Endothelial cell of umbilical vein (primary cell): ENCODE measurements around the gene PCSK9. TPM values are rescaled to one million over a fixed set of nuclear protein-coding genes. Genes with fewer than 3 reads are reported as not detected.

ENCODE experiments used
- BruUV-seq: library from RNA; stranded (reverse); fragments of 400-500 nt; replicated peaks from 2 replicates; lab custom pipeline; 2021; lab: Mats Ljungman, UMichigan
- CTCF ChIA-PET: fragments of 300-600, 350-600 bp; sonication (Branson Sonifier 250); formaldehyde crosslinking; loops from one replicate; lab custom pipeline; 2021; ENCODE audit warnings: antibody characterized with exemption, inconsistent platforms; lab: Charles Lee
- POLR2A ChIA-PET: fragments of 300-600, 350-600 bp; sonication (Branson Sonifier 250); formaldehyde crosslinking; loops from one replicate; lab custom pipeline; 2021; ENCODE audit warnings: antibody characterized with exemption, inconsistent platforms; lab: Charles Lee
- DNase-seq: peaks from one replicate; pipeline ENCODE4 v3.0.0-alpha.2; 2011; ENCODE audit warnings: low read depth, low spot score
- FAIRE-seq: peaks from 2 replicates; lab custom pipeline; 2011; peaks lifted over from hg19 to GRCh38; lab: Jason Lieb, UNC
- H2AFZ ChIP-seq: 2 replicates; pipeline ENCODE4 v1.6.0; 2012; ENCODE audit warnings: low read depth, low read length, control low read depth, inconsistent platforms
- H3K27ac ChIP-seq: 2 replicates; pipeline ENCODE4 v1.5.1; 2011; ENCODE audit warnings: low read depth, mild to moderate bottlenecking, control low read depth, low read length, moderate library complexity; ENCODE audit not compliant: insufficient read depth
- H3K27me3 ChIP-seq, 2 experiments: 2 replicates each; pipeline versions ENCODE4 v1.6.0 to v1.6.1; 2011; ENCODE audit warnings: low read length in 2 of 2, mixed read lengths in 1 of 2; ENCODE audit not compliant: control insufficient read depth in 2 of 2, insufficient read depth in 2 of 2
- H3K36me3 ChIP-seq, 2 experiments: 2 replicates in 1 of 2; 3 replicates in 1 of 2; pipeline ENCODE4 v1.5.1; 2011; ENCODE audit warnings: low read length in 2 of 2, mild to moderate bottlenecking in 1 of 2, moderate library complexity in 1 of 2; ENCODE audit not compliant: control insufficient read depth in 2 of 2, insufficient read depth in 2 of 2; ENCODE audit errors: extremely low read depth in 1 of 2
- H3K4me1 ChIP-seq: 3 replicates; pipeline ENCODE4 v1.5.1; 2011; ENCODE audit warnings: mild to moderate bottlenecking, low read length; ENCODE audit not compliant: control insufficient read depth, insufficient read depth; ENCODE audit errors: extremely low read depth
- H3K4me2 ChIP-seq: 2 replicates; pipeline ENCODE4 v1.6.1; 2011; ENCODE audit warnings: low read length, control low read depth, mixed read lengths; ENCODE audit not compliant: insufficient read depth
- H3K4me3 ChIP-seq, 3 experiments: fragments of 200-600 bp in 1 of 3; sonication (generic), shearing (Covaris generic) in 1 of 3; replicated peaks in 1 of 3; 2 replicates each; pipeline ENCODE4 v1.5.1; 2011 to 2016; ENCODE audit warnings: control low read depth in 3 of 3, low read length in 3 of 3, mild to moderate bottlenecking in 2 of 3, inconsistent platforms in 1 of 3, low read depth in 1 of 3, moderate library complexity in 1 of 3; ENCODE audit not compliant: insufficient read depth in 1 of 3
- H3K79me2 ChIP-seq: 2 replicates; pipeline ENCODE4 v1.6.0; 2012; ENCODE audit warnings: low read length, inconsistent platforms; ENCODE audit not compliant: control insufficient read depth, insufficient read depth
- H3K9ac ChIP-seq: replicated peaks from 2 replicates; pipeline ENCODE3; 2011; ENCODE audit warnings: low read length, control low read depth; ENCODE audit not compliant: insufficient read depth; ENCODE audit errors: extremely low read depth
- H3K9me1 ChIP-seq: replicated peaks from 3 replicates; pipeline ENCODE4 v1.6.0; 2011; ENCODE audit warnings: mild to moderate bottlenecking, low read length; ENCODE audit not compliant: control insufficient read depth, insufficient read depth; ENCODE audit errors: extremely low read depth
- H3K9me3 ChIP-seq: replicated peaks from 2 replicates; pipeline ENCODE4 v1.5.1; 2012; ENCODE audit warnings: low read length, inconsistent platforms; ENCODE audit not compliant: control insufficient read depth, insufficient read depth
- H4K20me1 ChIP-seq: replicated peaks from 2 replicates; pipeline ENCODE3; 2011; ENCODE audit warnings: mild to moderate bottlenecking, low read length; ENCODE audit not compliant: control insufficient read depth, insufficient read depth; ENCODE audit errors: extremely low read depth
- EZH2 ChIP-seq: IDR thresholded peaks from 2 replicates; pipeline ENCODE4 v1.6.1; 2012; ENCODE audit warnings: borderline replicate concordance, low read depth, mild to moderate bottlenecking, moderate library complexity, low read length, inconsistent platforms; ENCODE audit not compliant: severe bottlenecking
- FOS ChIP-seq: IDR thresholded peaks from 2 replicates; pipeline ENCODE4 v1.6.1; 2011; ENCODE audit warnings: mild to moderate bottlenecking, low read length, moderate library complexity, borderline replicate concordance; ENCODE audit not compliant: insufficient read depth
- GATA2 ChIP-seq: IDR thresholded peaks from 2 replicates; pipeline ENCODE4 v1.7.0; 2011; ENCODE audit warnings: low read depth, mild to moderate bottlenecking, moderate library complexity, mixed read lengths, low read length; ENCODE audit not compliant: insufficient read length, insufficient read depth
- JUN ChIP-seq: IDR thresholded peaks from 2 replicates; pipeline ENCODE4 v1.6.1; 2011; ENCODE audit warnings: borderline replicate concordance, low read depth; ENCODE audit not compliant: insufficient read length, insufficient read depth
- MYC ChIP-seq: IDR thresholded peaks from one replicate; pipeline ENCODE4 v1.6.1; 2011; ENCODE audit warnings: mild to moderate bottlenecking, low read depth, low read length
- POLR2A ChIP-seq: IDR thresholded peaks from 2 replicates; pipeline ENCODE4 v1.6.1; 2012; ENCODE audit warnings: low read depth, mild to moderate bottlenecking, control low read depth, low read length
- POLR2AphosphoS5 ChIP-seq: IDR thresholded peaks from 2 replicates; pipeline ENCODE4 v1.6.1; 2012; ENCODE audit warnings: low read depth, mild to moderate bottlenecking, control low read depth, low read length, moderate library complexity; ENCODE audit not compliant: insufficient read depth
- dilution Hi-C: fragments of 300-500 bp; cut with MboI; formaldehyde crosslinking; loops from one replicate; pipeline ENCODE4 v1.15.0; 2019; ENCODE audit warnings: low sequenced_read_pairs; ENCODE audit not compliant: extremely low pct_ligation_motif_present
- intact Hi-C: fragments of 100-400 bp; cut with micrococcal nuclease; formaldehyde crosslinking; loops from one replicate; pipeline ENCODE4 v1.10.0; 2022
- polyA plus RNA-seq, 4 experiments: library from polyadenylated mRNA; depleted of rRNA in 3 of 4; stranded (reverse) in 3 of 4; unstranded in 1 of 4; fragments of >200 nt; gene quantifications; 2 replicates each; pipeline versions ENCODE4 v1.2.1 to v1.2.3, GENCODE V29; 2011 to 2012; ENCODE audit warnings: missing spikeins in 1 of 4
- total RNA-seq: library from RNA; stranded (reverse); gene quantifications from 2 replicates; pipeline ENCODE4 v1.2.3, GENCODE V29; 2021
- TF ChIP-seq, protein P1 (sequence below), 2 donors: IDR thresholded peaks; 1 replicate in 1 of 2; 2 replicates in 1 of 2; pipeline ENCODE4 v1.5.1; 2011; ENCODE audit warnings: low read length in 2 of 2, mild to moderate bottlenecking in 2 of 2, moderate library complexity in 2 of 2, control low read depth in 1 of 2, inconsistent platforms in 1 of 2, low read depth in 1 of 2; ENCODE audit not compliant: insufficient read depth in 1 of 2; ENCODE audit errors: extremely low read depth in 1 of 2
- TF ChIP-seq, protein P2 (sequence below): IDR thresholded peaks from 2 replicates; pipeline ENCODE4 v1.6.1; 2011; ENCODE audit not compliant: insufficient read depth, insufficient read length

Gene PCSK9
- total and polyA plus RNA-seq, 2 donors (not counting 3 experiments of a cell fraction or from before 2014, with no cell fraction given) = 0.17 to 0.35 TPM

DNA sequence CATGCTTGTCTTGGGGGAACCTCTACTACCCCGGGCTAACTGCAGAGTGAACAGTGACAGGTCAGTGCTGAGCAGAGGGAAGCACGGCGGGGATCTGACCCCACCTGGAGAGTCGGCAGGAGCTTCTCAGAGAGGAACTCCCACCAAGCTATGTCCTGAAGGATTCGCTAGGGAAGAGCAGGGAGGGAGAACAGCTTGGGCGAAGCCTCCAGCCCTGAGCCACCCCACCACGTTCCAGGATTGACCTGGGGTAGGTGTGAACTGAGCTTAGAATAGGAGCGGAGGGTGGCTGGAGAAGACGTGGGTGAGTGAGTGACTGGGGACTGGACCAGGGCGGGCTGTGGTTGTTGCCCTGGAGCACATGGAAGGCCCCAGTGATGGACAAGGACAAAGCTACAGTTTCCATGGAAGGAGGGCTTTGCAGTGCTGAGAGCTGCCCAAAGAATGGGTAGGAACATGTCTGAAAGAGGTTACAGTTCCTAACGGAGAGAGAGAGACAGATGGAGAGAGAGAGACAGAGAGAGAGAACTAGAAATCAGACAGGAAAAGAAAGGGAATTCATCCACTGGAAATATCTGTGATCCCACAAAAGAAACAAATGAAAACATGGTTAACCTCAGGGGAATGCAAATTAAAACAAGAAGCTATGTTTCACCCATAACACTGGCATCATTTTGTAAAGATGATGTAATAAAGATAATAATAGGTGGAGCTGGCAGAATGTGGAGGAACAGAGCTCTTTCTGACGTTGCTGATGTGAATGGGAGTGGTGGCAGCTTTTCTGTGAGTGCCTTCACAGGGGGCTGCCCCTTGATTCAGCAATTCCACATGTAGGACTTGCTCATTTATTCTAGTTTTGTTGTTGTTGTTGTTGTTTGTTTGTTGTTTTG is 23.4 kb upstream of the PCSK9 start:
- H3K9me1 ChIP-seq = no peaks in the 10 kb centered on the region
- no peaks in the 10 kb centered on the region for H3K4me1 ChIP-seq
- DNase-seq (no peak), FAIRE-seq (no peak)
- intact Hi-C loops = no loop called here
- TF ChIP-seq EZH2 (no peak), MYC (no peak), GATA2 (no peak), POLR2A (no peak), FOS (no peak), POLR2AphosphoS5 (no peak), JUN (no peak)
- TF ChIP-seq, protein P1, sequence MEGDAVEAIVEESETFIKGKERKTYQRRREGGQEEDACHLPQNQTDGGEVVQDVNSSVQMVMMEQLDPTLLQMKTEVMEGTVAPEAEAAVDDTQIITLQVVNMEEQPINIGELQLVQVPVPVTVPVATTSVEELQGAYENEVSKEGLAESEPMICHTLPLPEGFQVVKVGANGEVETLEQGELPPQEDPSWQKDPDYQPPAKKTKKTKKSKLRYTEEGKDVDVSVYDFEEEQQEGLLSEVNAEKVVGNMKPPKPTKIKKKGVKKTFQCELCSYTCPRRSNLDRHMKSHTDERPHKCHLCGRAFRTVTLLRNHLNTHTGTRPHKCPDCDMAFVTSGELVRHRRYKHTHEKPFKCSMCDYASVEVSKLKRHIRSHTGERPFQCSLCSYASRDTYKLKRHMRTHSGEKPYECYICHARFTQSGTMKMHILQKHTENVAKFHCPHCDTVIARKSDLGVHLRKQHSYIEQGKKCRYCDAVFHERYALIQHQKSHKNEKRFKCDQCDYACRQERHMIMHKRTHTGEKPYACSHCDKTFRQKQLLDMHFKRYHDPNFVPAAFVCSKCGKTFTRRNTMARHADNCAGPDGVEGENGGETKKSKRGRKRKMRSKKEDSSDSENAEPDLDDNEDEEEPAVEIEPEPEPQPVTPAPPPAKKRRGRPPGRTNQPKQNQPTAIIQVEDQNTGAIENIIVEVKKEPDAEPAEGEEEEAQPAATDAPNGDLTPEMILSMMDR (IDR thresholded peaks at IDR 0.05; ENCODE audit: extremely low read depth in 1 of 2, insufficient read depth in 1 of 2, low read depth in 1 of 2, low read length in 2 of 2) = no peak
- TF ChIP-seq, protein P2, sequence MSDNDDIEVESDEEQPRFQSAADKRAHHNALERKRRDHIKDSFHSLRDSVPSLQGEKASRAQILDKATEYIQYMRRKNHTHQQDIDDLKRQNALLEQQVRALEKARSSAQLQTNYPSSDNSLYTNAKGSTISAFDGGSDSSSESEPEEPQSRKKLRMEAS = no peak
- H3K27me3 ChIP-seq = peaks cover 4 to 24% of the 10 kb centered on the region in 2 experiments
- H3K9me3 ChIP-seq = no peaks in the 10 kb centered on the region
- no peak overlapping the region for H3K4me2 ChIP-seq
- no peak overlapping the region for H2AFZ ChIP-seq
- dilution Hi-C loops = no loop called here
- no peaks in the 10 kb centered on the region for H3K36me3 ChIP-seq
- no peak overlapping the region for H3K27ac ChIP-seq
- H3K4me3 ChIP-seq = no peak overlapping the region
- no TSS peak for BruUV-seq
- ChIA-PET POLR2A (no interaction called here), CTCF (interaction anchor here (0.6 to 9.7 kb wide), 3 partner anchors 8 to 69 kb away, joined by 4 to 587 read pairs (median 5); no protein-coding TSS in a partner anchor)
- H3K79me2 ChIP-seq = no peaks in the 10 kb centered on the region
- H3K9ac ChIP-seq = no peak overlapping the region
- no peaks in the 10 kb centered on the region for H4K20me1 ChIP-seq
